Mesenchymal stem cell (in vitro differentiated cells and primary cell): Measurements from ENCODE around the gene GRK4.

Experiments
- DNase-seq: peaks from one replicate; pipeline ENCODE4 v3.0.0-alpha.2; 2013
- H2AFZ ChIP-seq: one replicate; pipeline ENCODE4 v1.6.1; 2013; ENCODE audit warnings: low read depth, mild to moderate bottlenecking, control low read depth, inconsistent platforms, low read length, moderate library complexity
- H2AK5ac ChIP-seq: 2 replicates; pipeline ENCODE4 v1.6.1; 2013; ENCODE audit warnings: low read length, moderate library complexity, mild to moderate bottlenecking, inconsistent platforms; ENCODE audit not compliant: severe bottlenecking
- H2BK120ac ChIP-seq: one replicate; pipeline ENCODE4 v1.6.1; 2013; ENCODE audit warnings: low read depth, mild to moderate bottlenecking, inconsistent platforms, low read length, moderate library complexity
- H2BK12ac ChIP-seq, 2 experiments: one replicate each; pipeline ENCODE4 v1.6.1; 2013; ENCODE audit warnings: inconsistent platforms in 2 of 2, low read length in 2 of 2, mild to moderate bottlenecking in 2 of 2, moderate library complexity in 2 of 2, control low read depth in 1 of 2
- H2BK15ac ChIP-seq: one replicate; pipeline ENCODE4 v1.6.1; 2013; ENCODE audit warnings: mild to moderate bottlenecking, low read depth, inconsistent platforms; ENCODE audit not compliant: poor library complexity, severe bottlenecking
- H2BK5ac ChIP-seq: 2 replicates; pipeline ENCODE4 v1.6.1; 2013; ENCODE audit warnings: low read depth, mild to moderate bottlenecking, low read length, control low read depth, inconsistent platforms; ENCODE audit not compliant: poor library complexity, severe bottlenecking
- H3K14ac ChIP-seq, 2 experiments: one replicate each; pipeline ENCODE4 v1.6.1; 2013; ENCODE audit warnings: inconsistent platforms in 2 of 2, low read length in 2 of 2, control low read depth in 1 of 2, mild to moderate bottlenecking in 1 of 2, moderate library complexity in 1 of 2
- H3K18ac ChIP-seq, 2 experiments: one replicate each; pipeline ENCODE4 v1.6.1; 2013; ENCODE audit warnings: inconsistent platforms in 2 of 2, low read length in 2 of 2, control low read depth in 1 of 2, low read depth in 1 of 2, mild to moderate bottlenecking in 1 of 2
- H3K23ac ChIP-seq, 2 experiments: one replicate each; pipeline ENCODE4 v1.6.1; 2013; ENCODE audit warnings: inconsistent platforms in 2 of 2, low read length in 2 of 2, mild to moderate bottlenecking in 2 of 2, moderate library complexity in 2 of 2, control low read depth in 1 of 2
- H3K27ac ChIP-seq: 2 replicates; pipeline ENCODE4 v1.5.1; 2013; ENCODE audit warnings: mild to moderate bottlenecking, moderate library complexity, low read length, control low read depth, inconsistent platforms; ENCODE audit not compliant: poor library complexity, severe bottlenecking
- H3K27me3 ChIP-seq, 2 experiments: 2 replicates each; pipeline versions ENCODE4 v1.6.1 to v1.7.0; 2013; ENCODE audit warnings: low read length in 2 of 2, mild to moderate bottlenecking in 2 of 2, moderate library complexity in 2 of 2, control low read depth in 1 of 2, inconsistent platforms in 1 of 2; ENCODE audit not compliant: control insufficient read depth in 1 of 2, insufficient read depth in 1 of 2
- H3K36me3 ChIP-seq, 2 experiments: 2 replicates each; pipeline versions ENCODE4 v1.6.1 to v1.7.0; 2013; ENCODE audit warnings: low read length in 2 of 2, control low read depth in 1 of 2, inconsistent platforms in 1 of 2, low read depth in 1 of 2, mild to moderate bottlenecking in 1 of 2; ENCODE audit not compliant: insufficient read depth in 2 of 2, control insufficient read depth in 1 of 2
- H3K4ac ChIP-seq, 2 experiments: one replicate each; pipeline ENCODE4 v1.6.1; 2013; ENCODE audit warnings: inconsistent platforms in 2 of 2, low read length in 2 of 2, mild to moderate bottlenecking in 2 of 2, moderate library complexity in 2 of 2, control low read depth in 1 of 2, low read depth in 1 of 2
- H3K4me1 ChIP-seq: 2 replicates; pipeline ENCODE4 v1.6.1; 2013; ENCODE audit warnings: low read depth, low read length, control low read depth; ENCODE audit not compliant: control insufficient read depth, insufficient read depth
- H3K4me2 ChIP-seq: 2 replicates; pipeline ENCODE4 v1.6.1; 2013; ENCODE audit warnings: low read length, mild to moderate bottlenecking, inconsistent platforms; ENCODE audit not compliant: poor library complexity, severe bottlenecking
- H3K4me3 ChIP-seq, 2 experiments: 2 replicates each; pipeline versions ENCODE4 v1.5.1 to v1.7.0; 2013; ENCODE audit warnings: low read length in 2 of 2, mild to moderate bottlenecking in 2 of 2, control low read depth in 1 of 2, low read depth in 1 of 2; ENCODE audit not compliant: insufficient read depth in 1 of 2
- H3K79me1 ChIP-seq: replicated peaks from 2 replicates; pipeline ENCODE4 v1.6.1; 2013; ENCODE audit warnings: mild to moderate bottlenecking, control low read depth, low read length, inconsistent platforms; ENCODE audit not compliant: poor library complexity, severe bottlenecking
- H3K9ac ChIP-seq: 2 replicates; pipeline ENCODE4 v1.7.0; 2013; ENCODE audit warnings: mild to moderate bottlenecking, low read length, moderate library complexity
- H3K9me3 ChIP-seq: 2 replicates; pipeline ENCODE4 v1.7.0; 2013; ENCODE audit warnings: mild to moderate bottlenecking, low read length; ENCODE audit not compliant: control insufficient read depth
- H4K8ac ChIP-seq: one replicate; pipeline ENCODE4 v1.6.1; 2013; ENCODE audit warnings: inconsistent platforms, mild to moderate bottlenecking, low read length, moderate library complexity
- H4K91ac ChIP-seq: one replicate; pipeline ENCODE4 v1.6.1; 2013; ENCODE audit warnings: mild to moderate bottlenecking, low read length, inconsistent platforms
- WGBS: methylation state at CpG from one replicate; pipeline ENCODE4 v1.1.7; 2013; ENCODE audit warnings: mixed read lengths; 5-methylcytosine and 5-hydroxymethylcytosine counted together

GRK4 gene

GRCh38 chr4:3074846-3075651 lies 111.7 kb downstream of the GRK4 start:
- peak; percentile 92 for DNase-seq
- H4K91ac ChIP-seq = peak overlapping the region; percentile 70

GRCh38 chr4:3075652-3075981 lies 112.2 kb downstream of the GRK4 start:
- Histone ChIP-seq H3K27me3 (no peaks in the 10 kb centered on the region), H3K9ac (peak overlapping the region; percentile 98), H2BK5ac (no peak overlapping the region), H3K4me3 (peak overlapping the region in 1 of 2 experiments; percentile 97), H3K27ac (no peak overlapping the region), H3K4me1 (peaks cover 8% of the 10 kb centered on the region), H3K79me1 (peaks cover 3% of the 10 kb centered on the region), H4K8ac (no peak overlapping the region), H2BK12ac (no peak overlapping the region), H3K36me3 (no peaks in the 10 kb centered on the region), H3K23ac (no peak overlapping the region), H2BK15ac (no peak overlapping the region), H3K4me2 (peak overlapping the region; percentile 80), H3K9me3 (no peaks in the 10 kb centered on the region), H4K91ac (no peak overlapping the region), H2AFZ (no peak overlapping the region), H3K4ac (no peak overlapping the region), H3K18ac (no peak overlapping the region), H2BK120ac (no peak overlapping the region), H2AK5ac (no peak overlapping the region), H3K14ac (no peak overlapping the region)
- WGBS = 4% methylated on average over 7 of the region's 8 CpGs
- DNase-seq = no peak

More at GRCh38 chr4:3074846-3075651, 111.7 kb downstream of the GRK4 start:
- no peak overlapping the region for H2BK120ac ChIP-seq
- H3K4me1 ChIP-seq = peaks cover 8% of the 10 kb centered on the region
- peak overlapping the region; percentile 64 for H2BK15ac ChIP-seq
- H3K4me2 ChIP-seq = peak overlapping the region; percentile 91
- peaks cover 3% of the 10 kb centered on the region for H3K79me1 ChIP-seq
- H4K8ac ChIP-seq = peak overlapping the region; percentile 93
- H3K14ac ChIP-seq = peak overlapping the region in 1 of 2 experiments; percentile 88
- peak overlapping the region; percentile 97 to 99 for H3K4me3 ChIP-seq
- peak overlapping the region; percentile 99 for H2AFZ ChIP-seq
- peak overlapping the region; percentile 80 to 88 for H3K18ac ChIP-seq
- H3K27ac ChIP-seq = peak overlapping the region; percentile 93
- peak overlapping the region; percentile 98 for H3K9ac ChIP-seq
- no peak overlapping the region for H2BK5ac ChIP-seq
- H3K4ac ChIP-seq = peak overlapping the region in 1 of 2 experiments; percentile 89
- peak overlapping the region in 1 of 2 experiments; percentile 38 for H2BK12ac ChIP-seq
- peak overlapping the region in 1 of 2 experiments; percentile 57 for H3K23ac ChIP-seq
- no peaks in the 10 kb centered on the region for H3K9me3 ChIP-seq
- H3K27me3 ChIP-seq = no peaks in the 10 kb centered on the region
- H3K36me3 ChIP-seq = no peaks in the 10 kb centered on the region
- H2AK5ac ChIP-seq = no peak overlapping the region
- WGBS = under 1% methylated on average over 39 of the region's 60 CpGs

DNA sequence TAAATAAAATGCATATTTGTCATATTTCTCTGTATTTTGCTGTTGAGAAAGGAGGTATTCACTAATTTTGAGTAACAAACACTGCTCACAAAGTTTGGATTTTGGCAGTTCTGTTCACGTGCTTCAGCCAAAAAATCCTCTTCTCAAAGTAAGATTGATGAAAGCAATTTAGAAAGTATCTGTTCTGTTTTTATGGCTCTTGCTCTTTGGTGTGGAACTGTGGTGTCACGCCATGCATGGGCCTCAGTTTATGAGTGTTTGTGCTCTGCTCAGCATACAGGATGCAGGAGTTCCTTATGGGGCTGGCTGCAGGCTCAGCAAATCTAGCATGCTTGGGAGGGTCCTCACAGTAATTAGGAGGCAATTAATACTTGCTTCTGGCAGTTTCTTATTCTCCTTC lies 114.4 kb downstream of the GRK4 start:
- no peak overlapping the region for H4K91ac ChIP-seq
- H3K4me3 ChIP-seq = no peak overlapping the region
- H2AFZ ChIP-seq = no peak overlapping the region
- H2BK12ac ChIP-seq = no peak overlapping the region
- no peak for DNase-seq
- peaks cover 8% of the 10 kb centered on the region for H3K4me1 ChIP-seq
- H3K27ac ChIP-seq = no peak overlapping the region
- WGBS = 46% methylated on average over 2 of the region's 2 CpGs
- H2BK120ac ChIP-seq = no peak overlapping the region
- no peak overlapping the region for H3K14ac ChIP-seq
- H2BK15ac ChIP-seq = no peak overlapping the region
- no peak overlapping the region for H3K4ac ChIP-seq
- no peaks in the 10 kb centered on the region for H3K27me3 ChIP-seq
- H3K36me3 ChIP-seq = no peaks in the 10 kb centered on the region
- no peak overlapping the region for H3K23ac ChIP-seq
- H2AK5ac ChIP-seq = no peak overlapping the region
- peaks cover 9% of the 10 kb centered on the region for H3K79me1 ChIP-seq
- no peak overlapping the region for H3K18ac ChIP-seq
- no peaks in the 10 kb centered on the region for H3K9me3 ChIP-seq
- peak overlapping the region; percentile 45 for H3K9ac ChIP-seq
- no peak overlapping the region for H3K4me2 ChIP-seq
- H4K8ac ChIP-seq = no peak overlapping the region
- H2BK5ac ChIP-seq = no peak overlapping the region

DNA sequence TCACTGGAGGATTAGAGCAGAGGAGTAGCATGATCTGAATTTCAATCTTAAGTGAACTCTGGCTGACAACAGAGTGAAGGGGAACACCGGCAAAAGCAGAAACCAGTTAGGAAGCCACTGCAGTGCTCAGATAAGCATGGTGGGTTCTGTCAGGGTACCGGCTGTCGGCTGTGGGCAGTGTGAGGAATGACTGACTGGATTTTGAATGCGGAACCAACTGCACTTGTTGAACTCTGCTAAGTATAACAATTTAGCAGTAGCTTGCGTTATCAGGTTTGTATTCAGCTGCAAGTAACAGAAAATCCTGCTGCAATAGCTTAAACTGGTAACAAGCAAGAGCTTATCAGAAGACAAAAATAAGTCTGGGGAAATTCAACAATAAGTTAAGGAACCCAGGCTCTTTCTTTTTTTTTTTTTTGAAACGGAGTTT lies 116.3 kb downstream of the GRK4 start:
- Histone ChIP-seq H3K9me3 (no peaks in the 10 kb centered on the region), H3K27me3 (no peaks in the 10 kb centered on the region), H2BK12ac (no peak overlapping the region), H2BK5ac (no peak overlapping the region), H3K4me3 (no peak overlapping the region), H4K91ac (no peak overlapping the region), H3K27ac (no peak overlapping the region), H3K4me2 (no peak overlapping the region), H2BK15ac (no peak overlapping the region), H2AFZ (no peak overlapping the region), H2AK5ac (no peak overlapping the region), H3K79me1 (peaks cover 13% of the 10 kb centered on the region), H3K14ac (no peak overlapping the region), H3K4me1 (peaks cover 2% of the 10 kb centered on the region), H3K18ac (no peak overlapping the region), H3K9ac (no peak overlapping the region), H3K36me3 (no peaks in the 10 kb centered on the region), H3K4ac (no peak overlapping the region), H3K23ac (no peak overlapping the region), H4K8ac (no peak overlapping the region), H2BK120ac (no peak overlapping the region)
- WGBS = 97% methylated on average over 5 of the region's 6 CpGs
- no peak for DNase-seq
